COR-L47 (cell line): Measurements from ENCODE around the gene CFHR4.
"Not testable (repeated sequence)": the region's sequence is repeated elsewhere in the genome, so short reads cannot be mapped to it uniquely, and the experiment has no call there.

Source experiments
- DNase-seq: peaks from one replicate; lab custom pipeline; 2025; lab: John Stamatoyannopoulos, UW

Gene CFHR4

GRCh38 chr1:196887515-196888239, at the start of gene CFHR4:
TSS of gene CFHR4 (plus strand) at chr1:196888052. CDS start at chr1:196888151, 99 bp downstream.
- no peak for DNase-seq

GRCh38 chr1:196849613-196850492, 38.0 kb upstream of the CFHR4 start:
- not testable (repeated sequence) for DNase-seq

GRCh38 chr1:196856053-196856452, 31.8 kb upstream of the CFHR4 start:
- no peak for DNase-seq

- DNase-seq, result no peak
Observed at GRCh38 chr1:196857188-196857587, 30.7 kb upstream of the CFHR4 start.

- DNase-seq, result no peak
Observed at GRCh38 chr1:196858811-196859210, 29.0 kb upstream of the CFHR4 start.

- DNase-seq, result no peak
Observed at GRCh38 chr1:196860323-196860884, 27.4 kb upstream of the CFHR4 start.

- DNase-seq, result no peak
Observed at GRCh38 chr1:196861429-196861828, 26.4 kb upstream of the CFHR4 start.

- DNase-seq, result no peak
Observed at GRCh38 chr1:196866974-196867373, 20.9 kb upstream of the CFHR4 start.

- DNase-seq, result no peak
Observed at GRCh38 chr1:196873385-196873784, 14.5 kb upstream of the CFHR4 start.

- no peak for DNase-seq
Observed at GRCh38 chr1:196875935-196876334, 11.9 kb upstream of the CFHR4 start.

- no peak for DNase-seq
Observed at GRCh38 chr1:196877964-196878363, 9.9 kb upstream of the CFHR4 start.

- DNase-seq, result not testable (repeated sequence)
Observed at GRCh38 chr1:196886560-196886959, 1.3 kb upstream of the CFHR4 start.

- DNase-seq, result no peak
Observed at GRCh38 chr1:196890668-196891067, 2.8 kb downstream of the CFHR4 start.

GRCh38 chr1:196891251-196891650, 3.4 kb downstream of the CFHR4 start:
- DNase-seq, result no peak

GRCh38 chr1:196896355-196896754, 8.5 kb downstream of the CFHR4 start:
- DNase-seq, result no peak

- no peak for DNase-seq
Observed at GRCh38 chr1:196897158-196897828, 9.4 kb downstream of the CFHR4 start.

GRCh38 chr1:196902344-196902743, 14.5 kb downstream of the CFHR4 start:
- no peak for DNase-seq

- no peak for DNase-seq
Observed at GRCh38 chr1:196910215-196910614, 22.4 kb downstream of the CFHR4 start.

- not testable (repeated sequence) for DNase-seq
Observed at GRCh38 chr1:196912283-196912682, 24.4 kb downstream of the CFHR4 start.

GRCh38 chr1:196926839-196927238, 39.0 kb downstream of the CFHR4 start:
- not testable (repeated sequence) for DNase-seq

GRCh38 chr1:196932853-196933252, 45.0 kb downstream of the CFHR4 start:
- DNase-seq, result not testable (repeated sequence)

GRCh38 chr1:196933531-196934189, 45.8 kb downstream of the CFHR4 start:
- no peak for DNase-seq
